H1 (cell line): Measurements from ENCODE around the gene POLR2A. TPM values are rescaled to one million over a fixed set of nuclear protein-coding genes. Genes with fewer than 3 reads are reported as not detected.

Experiments used
- CTCF ChIA-PET: fragments of 300-600 bp; sonication (Branson Sonifier 250); formaldehyde crosslinking; loops from one replicate; lab custom pipeline; 2021; ENCODE audit not compliant: partially characterized antibody; lab: Charles Lee
- POLR2A ChIA-PET: fragments of 300-600 bp; sonication (Branson Sonifier 250); formaldehyde crosslinking; loops from one replicate; lab custom pipeline; 2021; ENCODE audit warnings: inconsistent platforms; ENCODE audit not compliant: partially characterized antibody; lab: Charles Lee
- DNase-seq, 2 experiments: peaks; one replicate each; pipeline versions ENCODE4 v3.0.0 to v3.0.0-alpha.2; 2010 to 2022; ENCODE audit warnings: low spot score in 2 of 2, low read depth in 1 of 2, mixed read lengths in 1 of 2
- FAIRE-seq: peaks from 2 replicates; lab custom pipeline; 2011; peaks lifted over from hg19 to GRCh38; lab: Jason Lieb, UNC
- H2AFZ ChIP-seq: 2 replicates; pipeline ENCODE4 v1.8.1; 2012; ENCODE audit warnings: low read length, inconsistent platforms
- H2AK5ac ChIP-seq: 2 replicates; pipeline ENCODE4 v1.6.1; 2013; ENCODE audit warnings: low read depth, low read length
- H2BK120ac ChIP-seq: replicated peaks from 2 replicates; pipeline ENCODE3; 2013; ENCODE audit warnings: low read depth, low read length, inconsistent platforms
- H2BK12ac ChIP-seq: 2 replicates; pipeline ENCODE4 v1.6.1; 2013; ENCODE audit warnings: low read depth, low read length
- H2BK15ac ChIP-seq: 2 replicates; pipeline ENCODE4 v1.6.1; 2013; ENCODE audit warnings: low read length
- H2BK20ac ChIP-seq: 2 replicates; pipeline ENCODE4 v1.6.1; 2013; ENCODE audit warnings: low read length
- H2BK5ac ChIP-seq: 2 replicates; pipeline ENCODE4 v1.6.1; 2013; ENCODE audit warnings: low read depth, low read length
- H3K14ac ChIP-seq: 2 replicates; pipeline ENCODE4 v1.6.1; 2013; ENCODE audit warnings: inconsistent platforms; ENCODE audit not compliant: insufficient read length
- H3K18ac ChIP-seq: 2 replicates; pipeline ENCODE4 v1.6.1; 2013; ENCODE audit warnings: low read length; ENCODE audit errors: extremely low read depth
- H3K23ac ChIP-seq: 2 replicates; pipeline ENCODE4 v1.6.1; 2013; ENCODE audit warnings: inconsistent platforms; ENCODE audit not compliant: insufficient read length
- H3K23me2 ChIP-seq: 2 replicates; pipeline ENCODE4 v1.6.1; 2013; ENCODE audit warnings: low read depth, low read length
- H3K27ac ChIP-seq: 2 replicates; pipeline ENCODE4 v1.6.1; 2011; ENCODE audit warnings: low read depth, low read length, inconsistent platforms
- H3K27me3 ChIP-seq, 4 experiments: replicated peaks in 1 of 4; 1 replicate in 1 of 4; 2 replicates in 3 of 4; pipeline versions ENCODE4 v1.6.1 to v1.8.1; 2011 to 2013; ENCODE audit warnings: low read length in 3 of 4, mild to moderate bottlenecking in 3 of 4, inconsistent platforms in 2 of 4, mixed read lengths in 2 of 4, moderate library complexity in 1 of 4; ENCODE audit not compliant: control insufficient read depth in 3 of 4, insufficient read depth in 3 of 4; ENCODE audit errors: extremely low read depth in 1 of 4
- H3K36me3 ChIP-seq, 4 experiments: 2 replicates each; pipeline versions ENCODE4 v1.6.1 to v1.8.1; 2011 to 2013; ENCODE audit warnings: mild to moderate bottlenecking in 4 of 4, low read length in 3 of 4, moderate library complexity in 2 of 4, control low read depth in 1 of 4, inconsistent platforms in 1 of 4; ENCODE audit not compliant: insufficient read depth in 4 of 4, control insufficient read depth in 2 of 4
- H3K4ac ChIP-seq: replicated peaks from 2 replicates; pipeline ENCODE3; 2013; ENCODE audit warnings: low read length, low read depth, mixed read lengths, inconsistent platforms; ENCODE audit not compliant: insufficient read length
- H3K4me1 ChIP-seq, 4 experiments: replicated peaks in 1 of 4; 1 replicate in 1 of 4; 2 replicates in 3 of 4; pipeline versions ENCODE4 v1.6.1 to v1.8.1; 2011 to 2013; ENCODE audit warnings: low read length in 3 of 4, inconsistent platforms in 2 of 4, mixed read lengths in 1 of 4; ENCODE audit not compliant: insufficient read depth in 4 of 4, control insufficient read depth in 3 of 4
- H3K4me2 ChIP-seq, 2 experiments: 2 replicates each; pipeline versions ENCODE4 v1.6.1 to v1.8.1; 2011 to 2013; ENCODE audit warnings: low read depth in 2 of 2, low read length in 2 of 2, control low read depth in 1 of 2, inconsistent platforms in 1 of 2, mild to moderate bottlenecking in 1 of 2; ENCODE audit not compliant: insufficient read depth in 1 of 2
- H3K4me3 ChIP-seq, 4 experiments: fragments of 200-600, 300-600 bp in 1 of 4; sonication (generic), shearing (Covaris generic), sonication (Bioruptor Twin) in 1 of 4; 2 replicates each; pipeline versions ENCODE4 v1.5.1 to v1.8.1; 2011 to 2016; ENCODE audit warnings: low read length in 4 of 4, low read depth in 3 of 4, control low read depth in 2 of 4, inconsistent platforms in 2 of 4, mild to moderate bottlenecking in 2 of 4, mixed read lengths in 1 of 4, moderate library complexity in 1 of 4; ENCODE audit not compliant: insufficient read depth in 2 of 4; ENCODE audit errors: extremely low read depth in 1 of 4
- H3K56ac ChIP-seq: replicated peaks from 2 replicates; pipeline ENCODE3; 2013; ENCODE audit warnings: low read depth, mild to moderate bottlenecking, mixed read lengths, low read length, inconsistent platforms; ENCODE audit not compliant: insufficient read length
- H3K79me1 ChIP-seq: 2 replicates; pipeline ENCODE4 v1.6.1; 2013; ENCODE audit warnings: low read depth, low read length, control low read depth
- H3K79me2 ChIP-seq, 2 experiments: 2 replicates each; pipeline versions ENCODE4 v1.6.1 to v1.8.1; 2012 to 2013; ENCODE audit warnings: low read length in 2 of 2, mild to moderate bottlenecking in 2 of 2, inconsistent platforms in 1 of 2; ENCODE audit not compliant: insufficient read depth in 2 of 2, control insufficient read depth in 1 of 2
- H3K9ac ChIP-seq, 4 experiments: replicated peaks in 1 of 4; 1 replicate in 1 of 4; 2 replicates in 3 of 4; pipeline versions ENCODE4 v1.6.1 to v1.8.1; 2011 to 2013; ENCODE audit warnings: low read depth in 3 of 4, low read length in 3 of 4, control low read depth in 2 of 4, mild to moderate bottlenecking in 2 of 4, moderate library complexity in 2 of 4, inconsistent platforms in 1 of 4; ENCODE audit errors: extremely low read depth in 1 of 4
- H3K9me3 ChIP-seq, 2 experiments: 2 replicates each; pipeline versions ENCODE4 v1.6.1 to v1.8.1; 2012 to 2013; ENCODE audit warnings: mild to moderate bottlenecking in 2 of 2, moderate library complexity in 2 of 2, control low read depth in 1 of 2, inconsistent platforms in 1 of 2, low read depth in 1 of 2, low read length in 1 of 2, mixed read lengths in 1 of 2; ENCODE audit not compliant: insufficient read depth in 2 of 2
- H4K20me1 ChIP-seq, 2 experiments: replicated peaks in 1 of 2; 2 replicates each; pipeline versions ENCODE3 to v1.8.1; 2011 to 2013; ENCODE audit warnings: inconsistent platforms in 2 of 2, low read length in 2 of 2, mild to moderate bottlenecking in 1 of 2; ENCODE audit not compliant: insufficient read depth in 2 of 2, control insufficient read depth in 1 of 2
- H4K5ac ChIP-seq: 2 replicates; pipeline ENCODE4 v1.6.1; 2013; ENCODE audit warnings: low read length, low read depth, mixed read lengths, inconsistent platforms; ENCODE audit not compliant: insufficient read length
- H4K8ac ChIP-seq: 2 replicates; pipeline ENCODE4 v1.8.0; 2013; ENCODE audit warnings: mild to moderate bottlenecking, moderate library complexity, low read length, inconsistent platforms; ENCODE audit not compliant: insufficient read depth; ENCODE audit errors: extremely low read depth
- H4K91ac ChIP-seq: replicated peaks from 2 replicates; pipeline ENCODE3; 2013; ENCODE audit warnings: low read length, mixed read lengths, inconsistent platforms; ENCODE audit not compliant: insufficient read length
- CHD1 ChIP-seq: IDR thresholded peaks from 2 replicates; pipeline ENCODE4 v1.6.1; 2012; ENCODE audit warnings: low read depth, low read length, improper control_type of control experiment
- CHD2 ChIP-seq: IDR thresholded peaks from 2 replicates; pipeline ENCODE4 v1.6.1; 2012; ENCODE audit warnings: low read length, improper control_type of control experiment
- CREB1 ChIP-seq: IDR thresholded peaks from 2 replicates; pipeline ENCODE4 v1.6.1; 2012; ENCODE audit warnings: inconsistent platforms
- FOSL1 ChIP-seq: IDR thresholded peaks from 2 replicates; pipeline ENCODE4 v1.6.1; 2011; ENCODE audit warnings: mild to moderate bottlenecking, low read depth, low read length, moderate library complexity; ENCODE audit not compliant: insufficient read depth
- HDAC2 ChIP-seq, 2 experiments: fragments of 300-600 bp in 1 of 2; sonication (generic) in 1 of 2; IDR thresholded peaks; 2 replicates each; pipeline ENCODE4 v1.6.1; 2011 to 2012; ENCODE audit warnings: low read depth in 2 of 2, low read length in 2 of 2, mild to moderate bottlenecking in 2 of 2, moderate library complexity in 2 of 2, borderline replicate concordance in 1 of 2, inconsistent platforms in 1 of 2
- JUN ChIP-seq: IDR thresholded peaks from 2 replicates; pipeline ENCODE4 v1.6.1; 2011; ENCODE audit warnings: low read depth, mild to moderate bottlenecking, improper control_type of control experiment, low read length
- NANOG ChIP-seq: IDR thresholded peaks from 2 replicates; pipeline ENCODE4 v1.6.1; 2011; ENCODE audit warnings: low read length, low read depth, mild to moderate bottlenecking, inconsistent platforms; ENCODE audit not compliant: insufficient read depth, poor library complexity, severe bottlenecking
- NRF1 ChIP-seq: IDR thresholded peaks from 2 replicates; pipeline ENCODE4 v1.6.1; 2011; ENCODE audit warnings: mild to moderate bottlenecking, low read depth, low read length, improper control_type of control experiment
- POLR2AphosphoS5 ChIP-seq: IDR thresholded peaks from 2 replicates; pipeline ENCODE4 v1.6.1; 2011; ENCODE audit warnings: low read depth, low read length
- RFX5 ChIP-seq: IDR thresholded peaks from 2 replicates; pipeline ENCODE4 v1.6.1; 2011; ENCODE audit warnings: low read depth, low read length, improper control_type of control experiment, borderline replicate concordance
- RNF2 ChIP-seq: fragments of 200-900, 300-1000 bp; sonication (generic); IDR thresholded peaks from 2 replicates; pipeline ENCODE4 v1.7.1; 2016; ENCODE audit warnings: borderline replicate concordance, low read depth, mild to moderate bottlenecking, antibody characterized with exemption, low read length; ENCODE audit not compliant: poor library complexity, severe bottlenecking; ENCODE audit errors: missing control alignments
- RXRA ChIP-seq: IDR thresholded peaks from 2 replicates; pipeline ENCODE4 v1.6.1; 2011; ENCODE audit warnings: low read depth, mild to moderate bottlenecking, low read length, moderate library complexity; ENCODE audit not compliant: insufficient read depth
- SIRT6 ChIP-seq: IDR thresholded peaks from one replicate; pipeline ENCODE4 v1.7.1; 2012; ENCODE audit warnings: low read length, inconsistent platforms
- TEAD4 ChIP-seq: IDR thresholded peaks from 2 replicates; pipeline ENCODE4 v1.6.1; 2012; ENCODE audit warnings: low read depth, low read length, inconsistent platforms, mixed read lengths
- polyA plus RNA-seq, 7 experiments: library from polyadenylated mRNA; depleted of rRNA in 3 of 7; stranded (reverse) in 5 of 7; unstranded in 2 of 7; fragments of >200 nt in 5 of 7; fragments of 200-250 nt in 2 of 7; gene quantifications; 1 replicate in 5 of 7; 2 replicates in 1 of 7; 4 replicates in 1 of 7; pipeline versions ENCODE4 v1.2.1 to v1.2.3, GENCODE V29; 2011 to 2013; ENCODE audit warnings: missing spikeins in 2 of 7, mixed read lengths in 2 of 7
- total RNA-seq: library from RNA; stranded (reverse); fragmentation: NEBNext Ultra II Directional; extraction: Animal tissue kit (Norgen Biotek cat#: 25700); gene quantifications from 2 replicates; pipeline ENCODE4 v1.2.1, GENCODE V29; 2021

POLR2A gene
- total and polyA plus RNA-seq, 2 of the 8 experiments (the other 6 are each of a cell fraction or from before 2014, with no cell fraction given): 26.8 to 150 TPM

GRCh38 chr17:7528842-7529241 lies 44.7 kb downstream of the POLR2A start:
- Histone ChIP-seq H3K4ac (no peak overlapping the region), H3K36me3 (no peaks in the 10 kb centered on the region), H3K23ac (no peak overlapping the region), H3K27me3 (no peaks in the 10 kb centered on the region), H2BK12ac (no peak overlapping the region), H3K4me3 (no peak overlapping the region), H3K14ac (no peak overlapping the region), H3K23me2 (no peaks in the 10 kb centered on the region), H2BK15ac (no peak overlapping the region), H4K8ac (no peak overlapping the region), H3K79me1 (no peaks in the 10 kb centered on the region), H3K9ac (no peak overlapping the region), H4K5ac (no peak overlapping the region), H3K18ac (no peak overlapping the region), H2AFZ (no peak overlapping the region), H3K56ac (no peak overlapping the region), H3K4me1 (no peaks in the 10 kb centered on the region), H3K9me3 (peaks cover 8 to 22% of the 10 kb centered on the region in 2 experiments; a peak in 3 of 4 replicates), H3K4me2 (no peak overlapping the region), H2AK5ac (no peak overlapping the region), H3K79me2 (no peaks in the 10 kb centered on the region), H2BK20ac (no peak overlapping the region), H4K20me1 (no peaks in the 10 kb centered on the region), H3K27ac (no peak overlapping the region), H2BK5ac (no peak overlapping the region), H4K91ac (no peak overlapping the region), H2BK120ac (no peak overlapping the region)
- FAIRE-seq (no peak), DNase-seq (no peak)
- ChIA-PET CTCF (no interaction called here), POLR2A (no interaction called here)
- no peak for TF ChIP-seq TEAD4
- TF ChIP-seq POLR2AphosphoS5: no peak
- no peak for TF ChIP-seq JUN
- TF ChIP-seq RNF2: no peak
- TF ChIP-seq RFX5: no peak
- no peak for TF ChIP-seq FOSL1
- no peak for TF ChIP-seq SIRT6
- TF ChIP-seq CHD2: no peak
- no peak for TF ChIP-seq NANOG
- no peak for TF ChIP-seq HDAC2 (IDR thresholded peaks at IDR 0.05; ENCODE audit: borderline replicate concordance in 1 of 2, low read depth in 2 of 2, low read length in 2 of 2)
- TF ChIP-seq RXRA: no peak
- no peak for TF ChIP-seq CHD1
- no peak for TF ChIP-seq CREB1
- TF ChIP-seq NRF1: no peak
